Central memory CD8-positive, alpha-beta T cell (primary cell): Measurements from ENCODE around the gene DYNC1LI1.
A peak's percentile ranks its signal among the peaks of the same experiment; 100 is the strongest.
"Not testable (repeated sequence)": the region's sequence is repeated elsewhere in the genome, so short reads cannot be mapped to it uniquely, and the experiment has no call there.

Experiments used
- ATAC-seq: fragments of 150-1000 bp; cut with Tn5 transposase; replicated peaks from 2 replicates; pipeline ENCODE4 v1.10.0; 2022; ENCODE audit warnings: mild to moderate bottlenecking, moderate FRiP score, moderate number of reproducible peaks; ENCODE audit not compliant: poor library complexity, severe bottlenecking; ENCODE audit errors: extremely low read depth
- DNase-seq, 2 donors: peaks; one replicate each; pipeline ENCODE4 v3.0.0; 2021; ENCODE audit warnings: low spot score in 2 of 2
- H3K27ac Mint-ChIP-seq: one replicate; pipeline ENCODE4 v1.8.0; 2022; ENCODE audit warnings: low read depth, mild to moderate bottlenecking, moderate library complexity, mixed read lengths
- H3K27me3 Mint-ChIP-seq: one replicate; pipeline ENCODE4 v1.8.0; 2022; ENCODE audit warnings: mixed read lengths
- H3K36me3 Mint-ChIP-seq: one replicate; pipeline ENCODE4 v1.8.0; 2022; ENCODE audit warnings: mild to moderate bottlenecking, moderate library complexity, mixed read lengths; ENCODE audit not compliant: insufficient read depth
- H3K4me1 Mint-ChIP-seq: one replicate; pipeline ENCODE4 v1.8.0; 2022; ENCODE audit warnings: mixed read lengths
- H3K4me3 Mint-ChIP-seq: one replicate; pipeline ENCODE4 v1.8.0; 2022; ENCODE audit warnings: mild to moderate bottlenecking, moderate library complexity, mixed read lengths
- H3K9me3 Mint-ChIP-seq: one replicate; pipeline ENCODE4 v1.8.0; 2022; ENCODE audit warnings: mixed read lengths

Gene DYNC1LI1

GRCh38 chr3:32596909-32597369, 26.3 kb upstream of the DYNC1LI1 start:
- Mint-ChIP-seq H3K9me3 (no peaks in the 10 kb centered on the region), H3K27ac (no peak overlapping the region), H3K36me3 (no peaks in the 10 kb centered on the region), H3K4me3 (no peak overlapping the region), H3K4me1 (no peaks in the 10 kb centered on the region), H3K27me3 (peaks cover 58% of the 10 kb centered on the region)
- DNase-seq (no peak), ATAC-seq (no peak)

DNA sequence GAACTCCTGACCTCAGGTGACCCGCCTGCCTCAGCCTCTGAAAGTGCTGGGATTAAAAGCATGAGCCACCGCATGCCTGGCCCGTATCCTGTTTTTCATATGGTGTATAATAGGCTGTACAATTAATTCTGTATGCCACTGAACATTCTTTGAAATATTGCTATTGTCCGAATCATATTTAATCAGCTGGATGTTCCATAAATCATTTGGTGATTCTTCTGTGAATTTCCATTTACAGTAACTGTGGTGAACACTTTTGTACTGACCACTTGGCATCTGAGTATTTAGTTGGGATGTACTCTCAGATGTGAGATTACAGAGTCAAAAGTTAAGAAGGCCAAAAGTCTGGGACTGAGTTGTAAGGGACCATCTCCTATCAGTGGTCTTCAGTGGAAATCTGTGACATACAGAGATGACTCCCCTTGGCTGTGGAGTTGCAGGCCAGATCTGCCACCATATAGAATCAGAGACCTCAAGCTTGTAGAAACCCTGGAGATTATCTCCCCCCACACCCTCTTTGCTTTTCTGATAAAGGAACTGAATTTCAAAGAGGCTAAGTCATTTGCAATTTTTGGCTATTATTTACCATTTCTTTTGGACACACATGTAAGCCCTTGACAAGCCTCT, 25.7 kb upstream of the DYNC1LI1 start:
- ATAC-seq, result no peak
- Mint-ChIP-seq H3K9me3 (no peaks in the 10 kb centered on the region), H3K4me3 (no peak overlapping the region), H3K36me3 (no peaks in the 10 kb centered on the region), H3K27me3 (peaks cover 56% of the 10 kb centered on the region), H3K27ac (no peak overlapping the region), H3K4me1 (no peaks in the 10 kb centered on the region)
- DNase-seq, result no peak

DNA sequence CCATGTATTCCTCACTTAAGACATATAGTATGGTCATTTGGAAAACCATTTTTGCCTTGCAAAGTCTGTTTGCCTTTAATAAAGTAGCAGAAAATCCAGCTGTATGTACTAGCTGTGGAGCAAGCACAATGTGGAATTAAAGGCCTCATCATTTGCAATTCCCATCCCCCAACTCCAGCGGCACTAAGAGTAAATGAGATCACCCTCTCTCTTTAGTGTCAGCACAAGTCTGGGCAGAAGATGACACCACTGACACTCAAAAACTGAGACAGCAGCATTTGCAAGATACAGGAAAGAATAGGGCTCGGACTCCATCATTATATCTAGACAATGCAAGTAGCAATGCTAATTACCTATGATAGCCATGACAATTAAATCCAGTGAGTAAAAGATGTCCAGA, 24.7 kb upstream of the DYNC1LI1 start:
- Mint-ChIP-seq H3K36me3 (no peaks in the 10 kb centered on the region), H3K9me3 (no peaks in the 10 kb centered on the region), H3K4me1 (no peaks in the 10 kb centered on the region), H3K4me3 (no peak overlapping the region), H3K27ac (no peak overlapping the region), H3K27me3 (peaks cover 49% of the 10 kb centered on the region)
- ATAC-seq (no peak), DNase-seq (no peak)

GRCh38 chr3:32593903-32594525, 23.4 kb upstream of the DYNC1LI1 start:
- DNase-seq (no peak), ATAC-seq (no peak)
- Mint-ChIP-seq H3K27me3 (peaks cover 35% of the 10 kb centered on the region), H3K4me1 (no peaks in the 10 kb centered on the region), H3K36me3 (no peaks in the 10 kb centered on the region), H3K27ac (no peak overlapping the region), H3K4me3 (no peak overlapping the region), H3K9me3 (no peaks in the 10 kb centered on the region)

GRCh38 chr3:32592696-32593353, 22.2 kb upstream of the DYNC1LI1 start:
- H3K9me3 Mint-ChIP-seq, result no peaks in the 10 kb centered on the region
- H3K27ac Mint-ChIP-seq, result no peak overlapping the region
- ATAC-seq (no peak), DNase-seq (no peak)
- H3K27me3 Mint-ChIP-seq, result peaks cover 29% of the 10 kb centered on the region
- no peaks in the 10 kb centered on the region for H3K4me1 Mint-ChIP-seq
- H3K4me3 Mint-ChIP-seq, result no peak overlapping the region
- no peaks in the 10 kb centered on the region for H3K36me3 Mint-ChIP-seq

DNA sequence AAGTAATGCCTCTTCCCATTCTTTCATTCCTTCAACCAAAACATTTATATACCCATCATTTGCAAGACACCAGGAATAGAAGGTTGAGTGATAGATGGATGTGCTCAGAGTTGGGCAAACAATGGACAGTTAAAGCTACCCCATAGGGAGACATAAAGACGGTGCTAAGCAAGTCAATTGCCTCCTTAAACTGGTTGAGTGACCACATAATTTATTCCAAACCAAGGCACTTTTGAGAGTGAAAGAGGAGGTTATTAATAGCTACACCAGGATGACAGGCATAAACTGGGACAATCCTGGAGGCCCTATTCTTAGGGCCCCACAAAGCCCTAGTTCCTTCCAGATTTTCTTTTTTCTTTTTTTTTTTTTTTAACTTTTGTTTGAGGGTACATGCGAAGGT, 21.4 kb upstream of the DYNC1LI1 start:
- Mint-ChIP-seq H3K36me3 (no peaks in the 10 kb centered on the region), H3K9me3 (no peaks in the 10 kb centered on the region), H3K4me1 (no peaks in the 10 kb centered on the region), H3K27me3 (peaks cover 21% of the 10 kb centered on the region), H3K4me3 (no peak overlapping the region), H3K27ac (no peak overlapping the region)
- ATAC-seq (no peak), DNase-seq (no peak)

DNA sequence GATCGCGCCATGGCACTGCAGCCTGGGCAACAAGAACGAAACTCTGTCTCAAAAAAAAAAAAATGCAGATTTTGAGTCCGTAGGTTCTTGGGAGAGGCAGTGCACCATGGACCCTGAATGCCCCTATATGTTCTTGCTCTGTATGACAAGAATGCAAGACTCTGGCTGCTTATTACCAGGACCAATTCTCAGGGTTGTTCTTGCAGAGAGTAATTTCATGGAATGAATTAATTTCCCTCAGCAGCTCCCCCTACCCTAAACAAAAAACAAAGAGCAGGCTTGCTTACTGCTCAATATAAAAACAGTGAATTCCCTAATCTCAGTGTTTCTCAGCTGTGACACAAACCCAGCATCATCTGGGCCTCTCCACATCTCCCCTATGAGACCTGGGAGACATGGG, 20.5 kb upstream of the DYNC1LI1 start:
- Mint-ChIP-seq H3K4me3 (no peak overlapping the region), H3K27me3 (peaks cover 19% of the 10 kb centered on the region), H3K27ac (no peak overlapping the region), H3K4me1 (no peaks in the 10 kb centered on the region), H3K9me3 (no peaks in the 10 kb centered on the region), H3K36me3 (no peaks in the 10 kb centered on the region)
- DNase-seq (no peak), ATAC-seq (no peak)

DNA sequence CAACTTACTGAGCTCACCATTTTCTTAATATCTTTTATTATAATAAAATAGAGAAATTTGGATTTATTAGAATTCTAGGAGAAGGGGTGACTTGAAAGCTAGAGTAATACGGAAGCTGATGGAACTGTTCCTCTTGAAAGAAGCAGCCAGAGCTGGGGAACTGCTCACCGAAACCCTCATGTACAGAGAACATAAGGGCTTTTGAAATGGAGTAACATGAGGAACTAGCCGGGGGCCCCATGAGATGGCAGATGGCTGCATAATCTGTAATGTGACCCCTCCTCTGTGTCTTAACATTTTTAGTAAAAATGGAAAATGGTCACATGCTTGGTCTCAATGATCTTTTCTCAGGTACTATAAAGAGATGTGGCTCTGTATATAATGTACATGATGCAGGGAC, 15.7 kb upstream of the DYNC1LI1 start:
- Mint-ChIP-seq H3K27ac (no peak overlapping the region), H3K4me1 (no peaks in the 10 kb centered on the region), H3K27me3 (no peaks in the 10 kb centered on the region), H3K36me3 (no peaks in the 10 kb centered on the region), H3K9me3 (no peaks in the 10 kb centered on the region), H3K4me3 (no peak overlapping the region)
- DNase-seq (no peak), ATAC-seq (no peak)

- ATAC-seq, result no peak
- H3K27ac Mint-ChIP-seq, result no peak overlapping the region
- H3K36me3 Mint-ChIP-seq, result no peaks in the 10 kb centered on the region
- H3K9me3 Mint-ChIP-seq, result no peaks in the 10 kb centered on the region
- no peak overlapping the region for H3K4me3 Mint-ChIP-seq
- DNase-seq, result no peak
- H3K27me3 Mint-ChIP-seq, result no peaks in the 10 kb centered on the region
- no peaks in the 10 kb centered on the region for H3K4me1 Mint-ChIP-seq
Measured at GRCh38 chr3:32584660-32585059, 14.0 kb upstream of the DYNC1LI1 start.

DNA sequence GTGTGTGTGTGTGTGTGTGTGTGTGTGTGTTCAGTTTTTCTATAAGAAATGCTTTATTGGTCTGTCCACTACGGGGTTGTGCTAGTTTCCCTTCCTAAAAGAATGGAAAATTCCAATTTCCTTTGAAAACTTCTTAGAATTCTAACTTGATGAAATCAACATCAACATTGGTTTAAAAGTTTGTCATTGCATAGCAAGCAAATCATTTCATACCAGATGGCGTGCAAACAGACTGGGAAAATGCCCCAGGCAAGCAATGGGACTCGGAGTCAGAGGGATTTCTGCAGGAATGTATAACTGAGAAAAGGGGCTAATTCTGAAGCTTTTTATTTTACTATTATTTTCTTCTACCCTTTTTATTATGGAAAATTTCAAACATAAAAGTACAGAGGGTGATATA, 13.1 kb upstream of the DYNC1LI1 start:
- no peak overlapping the region for H3K4me3 Mint-ChIP-seq
- DNase-seq (no peak), ATAC-seq (no peak)
- H3K27me3 Mint-ChIP-seq, result no peaks in the 10 kb centered on the region
- no peak overlapping the region for H3K27ac Mint-ChIP-seq
- no peaks in the 10 kb centered on the region for H3K9me3 Mint-ChIP-seq
- no peaks in the 10 kb centered on the region for H3K36me3 Mint-ChIP-seq
- H3K4me1 Mint-ChIP-seq, result no peaks in the 10 kb centered on the region

GRCh38 chr3:32578669-32579068, 8.0 kb upstream of the DYNC1LI1 start:
- not testable (repeated sequence) for H3K27ac Mint-ChIP-seq, DNase-seq, H3K27me3 Mint-ChIP-seq, H3K4me1 Mint-ChIP-seq, ATAC-seq, H3K9me3 Mint-ChIP-seq, H3K4me3 Mint-ChIP-seq, H3K36me3 Mint-ChIP-seq

GRCh38 chr3:32577581-32578556, 7.2 kb upstream of the DYNC1LI1 start:
- DNase-seq (no peak), ATAC-seq (peak; percentile 62)
- H3K36me3 Mint-ChIP-seq, result no peaks in the 10 kb centered on the region
- H3K4me3 Mint-ChIP-seq, result peak overlapping the region; percentile 7
- no peaks in the 10 kb centered on the region for H3K9me3 Mint-ChIP-seq
- peaks cover 6% of the 10 kb centered on the region for H3K4me1 Mint-ChIP-seq
- peak overlapping the region; percentile 1 for H3K27ac Mint-ChIP-seq
- H3K27me3 Mint-ChIP-seq, result no peaks in the 10 kb centered on the region
